Fibroblast of lung (primary cell): Measurements from ENCODE around the gene L3MBTL2. TPM values are rescaled to one million over a fixed set of nuclear protein-coding genes. Genes with fewer than 3 reads are reported as not detected.

Experiments used
- DNase-seq, 2 donors: peaks; one replicate each; pipeline versions ENCODE4 v3.0.0 to v3.0.0-alpha.2; 2010; ENCODE audit warnings: low read depth in 2 of 2
- H2AFZ ChIP-seq: 2 replicates; pipeline ENCODE4 v1.5.1; 2012; ENCODE audit warnings: low read length, control low read depth, inconsistent platforms
- H3K27ac ChIP-seq: 2 replicates; pipeline ENCODE4 v1.5.1; 2011; ENCODE audit warnings: low read length, control low read depth; ENCODE audit not compliant: insufficient read depth
- H3K27me3 ChIP-seq: 2 replicates; pipeline ENCODE4 v1.5.1; 2011; ENCODE audit warnings: mild to moderate bottlenecking, low read length; ENCODE audit not compliant: control insufficient read depth, insufficient read depth
- H3K36me3 ChIP-seq: 2 replicates; pipeline ENCODE4 v1.5.1; 2011; ENCODE audit warnings: low read length; ENCODE audit not compliant: control insufficient read depth, insufficient read depth
- H3K4me1 ChIP-seq: 2 replicates; pipeline ENCODE4 v1.5.1; 2011; ENCODE audit warnings: low read length; ENCODE audit not compliant: control insufficient read depth, insufficient read depth; ENCODE audit errors: extremely low read depth
- H3K4me2 ChIP-seq: 2 replicates; pipeline ENCODE4 v1.5.1; 2011; ENCODE audit warnings: low read length, control low read depth; ENCODE audit not compliant: insufficient read depth; ENCODE audit errors: extremely low read depth
- H3K4me3 ChIP-seq, 4 experiments: fragments of 200-600 bp in 1 of 4; sonication (generic) in 1 of 4; replicated peaks in 1 of 4; 2 replicates each; pipeline ENCODE4 v1.5.1; 2011 to 2016; ENCODE audit warnings: low read length in 4 of 4, low read depth in 3 of 4, mild to moderate bottlenecking in 3 of 4, control low read depth in 2 of 4, inconsistent platforms in 1 of 4, mixed read lengths in 1 of 4; ENCODE audit not compliant: insufficient read depth in 1 of 4; ENCODE audit errors: control extremely low read depth in 1 of 4
- H3K79me2 ChIP-seq: 2 replicates; pipeline ENCODE4 v1.5.1; 2012; ENCODE audit warnings: mild to moderate bottlenecking, low read length, inconsistent platforms; ENCODE audit not compliant: control insufficient read depth, insufficient read depth
- H3K9ac ChIP-seq: 2 replicates; pipeline ENCODE4 v1.5.1; 2011; ENCODE audit warnings: mild to moderate bottlenecking, low read length, control low read depth; ENCODE audit not compliant: insufficient read depth
- H3K9me3 ChIP-seq: 2 replicates; pipeline ENCODE4 v1.5.1; 2012; ENCODE audit warnings: low read depth, low read length; ENCODE audit not compliant: control insufficient read depth, insufficient read depth
- H4K20me1 ChIP-seq: 2 replicates; pipeline ENCODE4 v1.5.1; 2011; ENCODE audit warnings: low read length; ENCODE audit not compliant: control insufficient read depth, insufficient read depth; ENCODE audit errors: extremely low read depth
- EZH2 ChIP-seq: IDR thresholded peaks from 2 replicates; pipeline ENCODE4 v1.5.1; 2012; ENCODE audit warnings: low read length, control low read depth, mild to moderate bottlenecking; ENCODE audit errors: missing control alignments
- polyA plus RNA-seq, 2 donors: library from polyadenylated mRNA; depleted of rRNA in 1 of 2; stranded (reverse) in 1 of 2; unstranded in 1 of 2; fragments of >200 nt; gene quantifications; 2 replicates each; pipeline ENCODE4 v1.2.1, GENCODE V29; 2011 to 2012; ENCODE audit warnings: missing spikeins in 1 of 2
- total RNA-seq: library from RNA; depleted of rRNA; stranded (reverse); fragments of >200 nt; gene quantifications from 2 replicates; pipeline ENCODE4 v1.2.1, GENCODE V29; 2014
- TF ChIP-seq, protein P1 (sequence below), 2 donors: IDR thresholded peaks in 1 of 2; conservative IDR thresholded peaks in 1 of 2; 1 replicate in 1 of 2; 2 replicates in 1 of 2; pipeline ENCODE4 v1.5.1; 2011 to 2012; ENCODE audit warnings: low read length in 2 of 2, control low read depth in 1 of 2, inconsistent platforms in 1 of 2, low read depth in 1 of 2, mild to moderate bottlenecking in 1 of 2

L3MBTL2 gene
- total and polyA plus RNA-seq, 2 donors (not counting 1 experiment from before 2014, with no cell fraction given) = 16.0 to 19.3 TPM

DNA sequence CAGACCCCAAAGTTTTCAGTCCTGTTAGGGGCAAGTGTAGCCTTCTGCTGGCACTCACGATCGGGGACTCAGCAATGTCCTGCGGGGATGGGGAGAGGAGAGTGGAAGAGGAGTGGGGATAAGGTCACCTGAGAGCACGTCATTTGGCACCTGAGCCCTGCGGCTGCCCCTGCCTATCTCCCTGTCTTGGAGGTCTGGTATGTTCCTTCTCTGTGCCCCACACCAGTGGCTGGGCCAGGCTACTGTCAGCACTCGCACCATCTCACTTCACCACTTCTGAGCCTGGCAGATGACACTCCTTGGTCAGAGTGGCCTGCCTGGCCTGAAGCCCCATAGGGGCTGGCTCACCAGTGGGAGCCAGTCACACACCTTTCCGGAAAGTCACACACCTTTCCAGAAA, 55.8 kb downstream of the L3MBTL2 start:
- H3K9ac ChIP-seq = no peak overlapping the region
- no peak overlapping the region for H3K4me2 ChIP-seq
- H2AFZ ChIP-seq = no peak overlapping the region
- TF ChIP-seq, protein P1, sequence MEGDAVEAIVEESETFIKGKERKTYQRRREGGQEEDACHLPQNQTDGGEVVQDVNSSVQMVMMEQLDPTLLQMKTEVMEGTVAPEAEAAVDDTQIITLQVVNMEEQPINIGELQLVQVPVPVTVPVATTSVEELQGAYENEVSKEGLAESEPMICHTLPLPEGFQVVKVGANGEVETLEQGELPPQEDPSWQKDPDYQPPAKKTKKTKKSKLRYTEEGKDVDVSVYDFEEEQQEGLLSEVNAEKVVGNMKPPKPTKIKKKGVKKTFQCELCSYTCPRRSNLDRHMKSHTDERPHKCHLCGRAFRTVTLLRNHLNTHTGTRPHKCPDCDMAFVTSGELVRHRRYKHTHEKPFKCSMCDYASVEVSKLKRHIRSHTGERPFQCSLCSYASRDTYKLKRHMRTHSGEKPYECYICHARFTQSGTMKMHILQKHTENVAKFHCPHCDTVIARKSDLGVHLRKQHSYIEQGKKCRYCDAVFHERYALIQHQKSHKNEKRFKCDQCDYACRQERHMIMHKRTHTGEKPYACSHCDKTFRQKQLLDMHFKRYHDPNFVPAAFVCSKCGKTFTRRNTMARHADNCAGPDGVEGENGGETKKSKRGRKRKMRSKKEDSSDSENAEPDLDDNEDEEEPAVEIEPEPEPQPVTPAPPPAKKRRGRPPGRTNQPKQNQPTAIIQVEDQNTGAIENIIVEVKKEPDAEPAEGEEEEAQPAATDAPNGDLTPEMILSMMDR (conservative IDR thresholded peaks at IDR 0.05 in 1 of 2, IDR thresholded peaks at IDR 0.05 in 1 of 2; ENCODE audit: low read depth in 1 of 2, low read length in 2 of 2) = no peak
- TF ChIP-seq EZH2 = no peak
- no peak overlapping the region for H3K4me3 ChIP-seq
- no peaks in the 10 kb centered on the region for H3K27me3 ChIP-seq
- peaks cover 3% of the 10 kb centered on the region for H3K79me2 ChIP-seq
- no peak overlapping the region for H3K27ac ChIP-seq
- no peak for DNase-seq
- no peaks in the 10 kb centered on the region for H3K4me1 ChIP-seq
- H3K9me3 ChIP-seq = no peaks in the 10 kb centered on the region
- no peaks in the 10 kb centered on the region for H4K20me1 ChIP-seq
- peaks cover 44% of the 10 kb centered on the region for H3K36me3 ChIP-seq

DNA sequence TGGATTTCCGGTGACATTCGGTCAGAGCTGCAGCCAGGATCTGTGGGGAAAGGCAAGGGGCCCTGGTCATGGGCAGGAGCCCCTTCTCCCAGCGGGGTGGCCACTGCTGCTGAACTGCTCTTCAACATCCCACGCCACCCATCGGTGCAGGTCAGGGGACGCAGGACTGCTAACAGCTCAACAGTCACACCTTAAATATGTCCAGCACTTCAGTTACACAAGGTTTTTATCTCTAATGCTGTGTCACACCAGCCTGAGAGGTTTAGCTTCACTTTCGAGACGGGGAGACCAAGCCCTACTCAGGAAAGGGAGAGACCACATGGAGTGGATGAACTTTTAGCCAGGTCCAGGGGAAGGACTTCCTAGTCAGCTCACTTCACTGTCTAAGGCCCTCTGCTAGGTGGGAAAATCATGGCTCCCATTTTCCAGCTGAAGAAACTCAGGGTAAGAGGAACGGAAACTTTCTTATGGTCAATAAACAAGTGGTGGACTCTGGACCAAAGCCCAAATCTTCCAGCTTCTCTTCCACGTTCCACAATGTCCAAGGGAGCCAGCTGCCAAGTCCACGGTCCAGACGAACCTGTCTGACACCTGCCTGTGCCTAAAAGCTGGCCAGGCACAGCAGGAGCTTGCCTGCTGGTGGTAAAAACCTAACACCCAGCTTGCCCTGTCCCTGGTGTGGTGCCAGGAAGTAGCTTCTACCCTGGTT, 56.6 kb downstream of the L3MBTL2 start:
- H3K4me3 ChIP-seq = no peak overlapping the region
- TF ChIP-seq EZH2 = no peak
- TF ChIP-seq, protein P1 (conservative IDR thresholded peaks at IDR 0.05 in 1 of 2, IDR thresholded peaks at IDR 0.05 in 1 of 2; ENCODE audit: low read depth in 1 of 2, low read length in 2 of 2) = no peak
- no peak for DNase-seq

DNA sequence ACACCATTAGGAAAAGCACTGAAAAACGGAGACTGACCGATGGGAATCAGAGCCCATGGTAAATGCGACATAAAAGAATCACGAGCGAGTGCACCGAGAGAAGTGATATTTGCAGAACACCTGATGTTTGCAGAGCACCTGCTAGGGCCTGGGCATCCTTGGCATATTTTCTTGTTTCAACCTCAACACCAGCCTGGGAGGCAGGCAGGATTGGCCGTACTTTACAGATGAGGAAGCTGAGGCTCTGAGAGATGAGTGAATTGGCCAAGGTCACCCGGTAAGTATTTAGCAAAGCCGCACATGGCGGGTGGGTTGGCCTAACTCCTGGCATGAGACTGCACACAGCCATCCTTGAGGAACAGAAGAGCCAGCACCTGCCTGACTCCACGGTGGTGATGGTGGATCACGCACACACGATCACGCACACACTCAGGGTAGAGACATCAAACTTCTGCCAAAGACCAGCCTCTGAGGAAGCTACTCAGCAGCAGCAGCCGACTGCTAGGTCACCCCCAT, 57.2 kb downstream of the L3MBTL2 start:
- H3K36me3 ChIP-seq = peaks cover 44% of the 10 kb centered on the region
- no peak overlapping the region for H3K4me3 ChIP-seq
- no peaks in the 10 kb centered on the region for H4K20me1 ChIP-seq
- H3K27ac ChIP-seq = no peak overlapping the region
- peaks cover 3% of the 10 kb centered on the region for H3K79me2 ChIP-seq
- no peaks in the 10 kb centered on the region for H3K9me3 ChIP-seq
- no peak overlapping the region for H3K4me2 ChIP-seq
- DNase-seq = no peak
- TF ChIP-seq, protein P1 (conservative IDR thresholded peaks at IDR 0.05 in 1 of 2, IDR thresholded peaks at IDR 0.05 in 1 of 2; ENCODE audit: low read depth in 1 of 2, low read length in 2 of 2) = no peak
- no peak for TF ChIP-seq EZH2
- H2AFZ ChIP-seq = no peak overlapping the region
- no peak overlapping the region for H3K9ac ChIP-seq
- no peaks in the 10 kb centered on the region for H3K27me3 ChIP-seq
- H3K4me1 ChIP-seq = no peaks in the 10 kb centered on the region

More for the DNA sequence above, 56.6 kb downstream of the L3MBTL2 start:
- Histone ChIP-seq H3K9ac (no peak overlapping the region), H4K20me1 (no peaks in the 10 kb centered on the region), H3K4me2 (no peak overlapping the region), H3K4me1 (no peaks in the 10 kb centered on the region), H2AFZ (no peak overlapping the region), H3K79me2 (peaks cover 3% of the 10 kb centered on the region), H3K36me3 (peaks cover 44% of the 10 kb centered on the region), H3K27me3 (no peaks in the 10 kb centered on the region), H3K9me3 (no peaks in the 10 kb centered on the region), H3K27ac (no peak overlapping the region)
